Lung microvascular endothelial cell (primary cell): Measurements from ENCODE around the gene NFYC. TPM values are rescaled to one million over a fixed set of nuclear protein-coding genes. Genes with fewer than 3 reads are reported as not detected.

Experiments
- DNase-seq, 2 donors: peaks; one replicate each; pipeline versions ENCODE4 v3.0.0 to v3.0.0-alpha.2; 2010; ENCODE audit warnings: low read depth in 2 of 2
- total RNA-seq: library from RNA; depleted of rRNA; stranded (reverse); fragments of >200 nt; gene quantifications from 2 replicates; pipeline ENCODE4 v1.2.1, GENCODE V29; 2014

Gene NFYC
- total RNA-seq, 1 donor from 2014 or later, result 14.5 TPM

DNA sequence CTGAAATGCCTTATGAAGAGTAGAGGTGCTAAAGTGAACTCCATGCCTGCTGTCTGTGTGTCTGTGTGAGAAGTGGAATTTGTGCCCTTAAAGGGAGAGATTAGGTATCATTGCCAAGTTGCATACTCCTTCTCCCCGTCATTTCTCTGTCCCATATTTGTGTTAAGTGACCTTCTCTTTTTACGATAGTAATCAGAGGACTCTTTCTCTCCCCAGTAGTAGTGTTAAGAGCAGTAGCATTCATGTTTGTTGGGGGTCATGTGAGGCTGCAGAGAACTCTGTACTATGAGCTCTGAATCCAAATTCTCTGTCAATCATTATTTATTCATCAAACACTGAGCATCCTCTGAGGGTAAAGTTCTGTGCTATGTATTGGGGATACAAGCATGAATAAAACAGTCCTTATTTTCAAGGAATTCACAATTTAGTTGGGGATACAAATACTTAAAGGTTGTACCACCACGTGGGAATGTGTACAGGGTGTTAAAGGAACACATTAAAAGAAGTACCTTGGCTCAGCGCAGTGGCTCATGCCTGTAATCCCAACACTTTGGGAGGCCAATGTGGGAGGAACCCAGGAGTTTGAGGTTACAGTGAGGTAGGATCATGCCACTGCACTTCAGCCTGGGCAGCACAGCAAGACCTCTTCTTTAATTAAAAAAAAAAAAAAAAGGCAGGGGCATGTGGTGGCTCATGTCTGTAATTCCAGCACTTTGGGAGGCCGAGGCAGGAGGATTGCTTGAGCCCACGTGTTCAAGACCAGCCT is 67.3 kb downstream of the NFYC start:
- DNase-seq, result no peak

DNA sequence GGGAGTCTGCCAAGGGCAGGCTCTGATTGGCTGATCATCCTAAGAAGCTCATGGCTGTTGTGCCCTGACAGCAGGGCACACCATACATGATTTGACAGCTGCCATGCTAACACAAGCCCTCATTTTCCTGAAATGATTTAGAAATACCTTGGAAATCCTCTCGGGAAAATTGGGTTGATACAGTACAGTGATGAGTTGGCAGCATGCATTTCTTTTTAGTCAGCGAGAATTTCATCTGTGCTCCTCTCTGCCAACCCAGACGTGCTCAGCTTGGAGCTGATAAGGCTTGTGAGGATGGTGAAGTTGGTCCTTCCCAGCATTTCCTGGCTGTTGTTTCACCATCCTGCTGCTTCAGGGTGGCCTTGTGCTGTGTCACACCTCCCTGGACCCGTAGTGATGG is 69.5 kb downstream of the NFYC start:
- DNase-seq, result no peak

DNA sequence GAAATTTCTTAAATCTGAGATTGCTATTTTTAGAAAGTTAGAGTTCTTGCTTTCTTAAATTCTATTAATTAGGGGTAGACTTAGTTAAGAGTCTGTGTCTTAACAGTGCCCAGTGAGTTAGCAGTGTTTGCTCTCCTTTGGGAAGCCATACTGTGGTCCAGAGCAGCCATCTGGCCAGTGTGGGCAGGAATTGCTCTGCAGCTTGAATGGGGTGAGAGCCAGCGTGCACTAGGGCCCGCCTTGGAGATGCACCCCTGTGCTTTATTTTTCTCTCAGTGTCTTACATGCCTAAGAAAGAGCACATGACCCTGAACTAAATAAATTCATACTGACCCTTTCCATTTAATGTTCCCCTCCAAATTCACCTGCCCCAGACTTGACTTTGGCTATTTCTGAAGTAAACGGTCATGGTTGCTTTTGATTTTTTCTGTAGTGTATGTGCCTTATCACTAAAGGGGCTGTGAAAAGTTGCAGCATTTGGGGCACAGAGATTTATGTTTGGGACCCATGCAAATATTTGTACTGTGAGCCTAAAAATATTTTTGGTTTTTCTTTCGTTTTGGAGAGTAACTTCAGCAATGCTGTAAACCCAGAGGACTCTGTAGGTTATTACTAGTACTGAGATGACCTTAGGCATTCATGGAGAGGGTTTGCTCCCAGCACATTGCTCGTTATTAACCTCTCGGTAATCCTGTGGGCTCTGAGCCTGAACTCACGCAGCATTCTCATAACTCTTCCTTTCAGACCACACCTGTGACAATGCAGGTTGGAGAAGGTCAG is 70.8 kb downstream of the NFYC start:
- no peak for DNase-seq

DNA sequence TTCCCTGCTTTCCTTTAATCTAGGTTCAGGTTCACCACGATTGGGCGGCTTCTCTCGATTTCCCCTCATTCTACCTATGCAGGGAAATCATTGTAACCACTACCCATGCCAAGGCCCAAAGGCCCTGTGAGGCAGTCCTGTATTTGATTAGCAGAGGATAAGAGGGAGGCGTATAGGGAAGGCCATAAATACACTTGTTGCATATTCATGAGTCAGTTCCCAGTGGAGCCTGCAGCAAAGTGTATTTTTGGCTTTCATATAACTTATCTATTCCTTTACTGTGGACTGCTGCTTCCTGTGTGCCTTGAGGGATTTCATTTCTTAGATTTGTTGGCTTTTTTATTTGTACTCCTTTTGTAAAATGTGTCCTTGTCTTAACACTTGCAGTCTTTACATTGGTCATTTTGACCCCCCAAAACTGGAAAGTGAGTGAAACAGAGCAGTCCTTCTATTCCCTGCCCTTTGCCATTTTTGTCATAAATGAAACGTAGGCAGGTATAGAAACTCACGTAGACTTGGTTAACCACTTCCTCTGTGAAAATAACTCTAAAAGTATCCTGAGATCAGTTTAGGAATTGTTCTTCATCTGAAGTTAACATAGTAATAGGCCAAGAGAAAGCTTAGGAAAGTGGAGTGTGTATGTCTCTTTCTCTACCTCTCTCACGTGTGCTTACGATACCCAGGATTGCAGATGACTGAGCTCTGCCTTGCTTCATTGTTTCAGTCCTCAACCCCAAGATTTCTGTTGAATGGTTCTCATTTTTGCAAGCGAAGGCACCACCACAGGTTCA is 72.4 kb downstream of the NFYC start:
- DNase-seq, result no peak

DNA sequence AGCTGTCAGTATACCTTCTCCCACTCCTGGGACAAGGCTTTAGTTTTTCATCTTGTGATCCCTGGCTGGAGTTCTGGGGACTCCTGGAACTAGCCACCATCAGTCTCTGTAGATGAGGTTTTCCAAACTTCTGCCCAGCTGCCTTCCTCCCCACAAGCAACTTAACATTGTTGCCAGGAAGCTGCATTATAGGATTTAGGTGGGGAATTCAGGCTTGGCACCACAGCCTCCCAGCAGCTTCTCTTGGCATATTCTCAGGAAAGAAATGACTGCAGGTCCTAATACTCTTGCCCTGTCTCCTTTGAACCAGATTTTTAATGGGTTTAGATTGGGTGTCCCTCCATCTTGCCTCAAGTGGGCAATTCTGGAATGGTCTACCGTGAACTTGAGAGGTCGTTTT is 73.5 kb downstream of the NFYC start:
- no peak for DNase-seq

DNA sequence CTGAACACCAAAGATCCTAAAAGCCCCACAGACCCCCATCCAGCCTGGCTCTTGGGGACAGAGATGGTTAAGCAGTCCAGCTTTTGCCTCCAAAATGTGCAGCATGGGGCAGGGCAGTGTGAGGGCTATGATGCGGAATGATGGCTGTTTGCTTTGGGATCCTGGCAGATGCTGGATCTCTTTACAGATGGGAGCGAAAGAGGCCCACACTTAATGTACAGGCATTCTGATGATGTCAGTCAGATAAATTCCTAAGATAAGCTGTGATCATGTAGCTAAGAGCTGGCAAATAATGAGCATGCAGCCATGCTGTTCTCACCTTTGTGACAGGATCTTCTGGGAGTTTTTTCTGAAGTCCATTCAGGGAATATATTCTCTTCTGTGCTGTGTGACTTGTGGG is 74.5 kb downstream of the NFYC start:
- DNase-seq, result no peak

DNA sequence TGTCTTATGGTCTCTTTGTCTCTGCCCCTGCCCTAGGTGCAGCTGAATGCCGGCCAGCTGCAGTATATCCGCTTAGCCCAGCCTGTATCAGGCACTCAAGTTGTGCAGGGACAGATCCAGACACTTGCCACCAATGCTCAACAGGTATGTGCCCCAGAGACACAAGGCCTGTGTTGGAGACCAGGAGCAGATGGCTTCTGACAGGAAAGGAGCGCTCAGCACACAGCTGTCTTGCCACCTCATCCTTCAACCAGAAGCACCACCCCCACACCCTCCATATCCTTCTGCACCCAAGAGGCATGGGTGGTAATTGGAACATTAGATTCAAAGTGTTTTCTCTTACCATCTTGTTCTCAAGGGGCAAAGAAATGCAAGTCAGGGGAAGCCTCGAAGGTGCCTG is 75.1 kb downstream of the NFYC start:
- no peak for DNase-seq

DNA sequence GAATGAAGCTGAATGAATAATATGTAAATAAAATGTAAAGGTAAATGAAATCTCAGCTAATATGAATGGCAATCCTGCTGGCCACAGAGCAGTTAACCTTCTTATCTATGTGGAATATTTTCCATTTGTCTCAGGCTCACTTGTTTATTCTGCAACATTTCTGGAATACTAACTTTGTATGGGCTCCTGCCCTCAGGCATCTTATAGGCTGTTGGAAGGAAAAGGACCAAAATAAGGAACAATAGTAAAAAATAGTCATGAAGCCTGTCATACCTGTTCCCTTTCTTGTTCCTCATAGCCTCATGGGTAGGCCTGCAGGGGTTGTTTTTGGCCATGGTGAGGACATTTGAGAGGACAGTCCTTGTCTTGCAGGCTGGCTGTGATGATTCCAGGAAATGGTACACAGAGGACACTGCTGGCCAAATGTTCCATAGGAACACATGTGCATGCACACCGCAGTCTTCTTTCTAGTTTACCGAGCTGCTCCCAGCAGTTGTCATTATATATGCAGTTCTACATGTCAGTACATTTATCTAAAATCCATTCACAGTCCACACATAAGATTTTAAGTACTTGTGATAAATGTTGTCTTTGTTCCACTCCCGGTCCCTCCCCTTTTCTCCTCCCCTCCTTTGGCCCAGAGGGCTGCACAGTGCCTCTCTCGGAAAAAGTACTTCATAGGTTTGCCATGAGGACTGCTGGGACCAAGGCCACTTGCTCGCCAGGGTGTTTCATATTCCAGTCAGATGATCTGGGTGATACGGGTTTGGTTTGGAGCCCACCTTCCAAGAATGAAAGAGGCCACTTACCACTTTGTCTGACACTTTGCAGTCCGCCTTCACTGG is 76.9 kb downstream of the NFYC start:
- DNase-seq, result no peak

DNA sequence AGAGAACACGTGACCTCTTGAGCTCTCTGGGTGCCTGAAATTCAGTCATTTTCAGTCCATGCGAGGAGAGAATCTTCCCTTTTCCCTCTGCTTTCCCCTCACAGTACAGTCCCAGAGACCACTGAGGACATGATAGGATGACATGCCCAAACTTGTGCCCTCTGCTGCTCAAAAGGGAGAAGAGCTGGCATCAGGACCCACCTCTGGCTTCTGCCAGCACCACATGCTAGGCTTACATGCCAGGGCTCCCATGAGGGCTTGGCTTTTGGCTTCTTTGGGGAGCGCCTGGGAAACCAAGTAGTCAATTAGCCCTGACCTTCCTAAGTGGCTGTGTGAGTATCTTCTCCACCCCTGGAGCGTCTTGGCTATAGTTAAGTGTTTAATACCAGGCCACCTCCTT is 78.3 kb downstream of the NFYC start:
- DNase-seq, result peak in 1 of 2 donors; percentile 38

DNA sequence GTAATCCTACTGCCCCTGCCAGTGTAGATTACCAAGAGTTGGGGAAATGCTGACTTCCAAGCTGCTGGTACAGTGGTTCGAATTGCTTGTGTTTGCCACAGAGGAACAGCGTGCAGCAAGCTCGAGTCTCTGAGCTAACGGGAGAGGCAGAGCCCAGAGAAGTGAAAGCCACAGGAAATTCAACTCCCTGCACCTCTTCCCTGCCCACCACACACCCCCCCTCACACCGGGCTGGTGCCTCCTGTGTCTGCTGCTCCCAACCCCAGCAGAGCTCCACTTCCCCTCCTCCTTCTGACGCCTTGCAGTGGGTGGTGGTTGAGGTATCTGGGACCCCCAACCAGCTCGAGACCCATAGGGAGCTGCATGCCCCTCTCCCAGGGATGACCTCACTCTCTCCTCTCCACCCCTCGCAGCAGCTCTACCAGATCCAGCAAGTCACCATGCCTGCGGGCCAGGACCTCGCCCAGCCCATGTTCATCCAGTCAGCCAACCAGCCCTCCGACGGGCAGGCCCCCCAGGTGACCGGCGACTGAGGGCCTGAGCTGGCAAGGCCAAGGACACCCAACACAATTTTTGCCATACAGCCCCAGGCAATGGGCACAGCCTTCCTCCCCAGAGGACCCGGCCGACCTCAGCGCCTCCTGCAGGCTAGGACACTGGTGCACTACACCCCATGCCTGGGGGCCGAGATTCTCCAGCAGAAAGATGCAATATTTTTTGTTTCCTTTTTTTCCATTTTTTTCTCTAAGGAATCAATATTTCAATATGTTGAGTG is 79.0 kb downstream of the NFYC start:
- no peak for DNase-seq

DNA sequence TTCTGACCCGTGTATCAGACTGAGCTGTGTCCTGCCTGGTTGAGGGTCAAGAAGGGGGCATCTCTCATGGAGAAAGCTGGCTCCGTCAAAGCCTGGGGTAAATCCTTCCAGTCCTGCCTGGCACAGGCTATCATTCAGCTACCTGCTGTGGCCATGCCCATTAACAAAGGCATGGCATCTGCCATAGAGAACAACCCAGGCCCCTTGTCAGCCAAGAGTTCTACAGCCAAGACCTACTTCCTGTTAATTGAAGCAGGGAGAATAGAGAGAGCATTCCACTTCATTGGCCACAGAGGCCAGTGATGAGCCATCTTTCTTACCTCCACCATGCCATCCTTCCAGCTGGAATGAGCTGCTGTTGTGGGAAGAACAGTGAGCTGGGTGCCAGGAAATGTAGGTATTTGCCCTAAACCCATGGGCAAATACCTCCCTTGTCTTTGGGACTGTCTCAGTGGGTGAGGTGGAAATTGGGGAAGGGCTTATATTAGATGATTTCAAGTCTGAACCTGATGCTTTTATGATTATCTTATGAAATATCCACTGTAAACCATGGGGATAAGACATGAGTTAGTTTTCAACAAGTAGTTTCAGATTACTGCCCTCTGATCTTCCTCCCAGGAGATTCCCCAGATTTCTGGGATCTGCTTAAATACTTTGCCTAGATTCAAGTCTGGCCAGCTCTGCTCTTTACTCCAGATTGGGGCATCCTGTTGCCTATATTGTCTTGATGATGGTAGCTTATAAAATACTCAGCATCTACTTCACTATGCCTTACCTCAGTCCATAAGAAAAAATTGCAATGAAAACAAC is 80.8 kb downstream of the NFYC start:
- DNase-seq, result no peak

DNA sequence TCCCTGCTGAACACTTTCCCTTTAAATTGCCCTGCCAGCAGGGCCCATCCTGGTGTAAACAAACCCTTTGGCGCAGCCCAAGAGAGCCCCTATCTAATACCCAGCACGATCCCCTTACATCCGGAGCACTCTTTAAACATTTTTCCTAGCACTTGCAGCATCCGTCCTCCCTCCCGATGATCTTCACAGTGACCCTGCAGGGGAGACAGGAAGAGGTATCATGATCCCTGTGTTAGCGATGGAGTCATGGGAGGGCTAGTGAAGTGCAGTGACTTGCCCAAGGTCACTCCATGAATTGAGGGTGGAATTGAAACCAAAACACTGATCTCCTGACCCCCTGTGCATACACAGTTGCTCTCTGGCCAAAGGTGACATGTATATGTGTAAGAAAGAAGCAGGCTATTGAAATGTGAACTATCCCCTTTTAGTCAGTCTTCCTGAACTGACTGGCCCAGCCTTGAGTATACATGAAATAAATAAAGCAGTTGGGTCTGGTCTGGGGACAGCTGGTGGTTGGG is 82.3 kb downstream of the NFYC start:
- peak in 1 of 2 donors; percentile 63 for DNase-seq

DNA sequence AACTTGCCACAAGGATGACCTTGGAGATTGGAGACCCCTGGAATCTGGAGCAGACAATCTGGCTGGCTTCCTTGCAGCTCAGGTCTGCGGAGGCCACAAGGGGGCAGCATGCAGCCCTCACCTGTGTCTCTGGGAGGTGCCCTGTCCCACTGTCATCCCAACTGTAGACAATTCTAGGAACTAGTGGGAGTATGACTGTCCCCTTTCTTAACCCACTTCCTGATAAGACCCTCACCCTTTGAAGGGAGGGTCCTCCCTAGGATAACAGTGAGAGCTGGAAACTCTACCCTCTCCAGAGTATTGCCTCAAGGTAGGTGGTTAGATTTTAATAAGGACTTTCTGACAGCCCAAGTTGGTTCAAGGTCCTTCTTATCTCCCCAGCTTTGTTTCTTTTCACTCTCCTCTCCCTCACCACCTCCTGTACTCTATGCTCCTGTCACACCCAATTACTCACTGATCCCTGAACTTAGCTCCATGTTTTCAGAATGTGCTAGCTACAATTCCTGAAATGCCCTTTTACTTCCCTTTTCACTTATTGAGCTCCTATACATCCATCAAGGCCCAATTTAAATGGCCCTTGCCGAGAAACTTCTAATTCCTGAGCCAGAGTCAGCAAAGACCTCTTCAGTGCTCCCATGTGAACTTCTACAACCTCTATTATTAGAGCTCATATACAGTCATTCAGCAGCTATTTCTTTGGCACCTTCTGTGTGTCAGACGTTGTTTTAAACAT is 82.9 kb downstream of the NFYC start:
- DNase-seq, result peak; percentile 42 to 67

DNA sequence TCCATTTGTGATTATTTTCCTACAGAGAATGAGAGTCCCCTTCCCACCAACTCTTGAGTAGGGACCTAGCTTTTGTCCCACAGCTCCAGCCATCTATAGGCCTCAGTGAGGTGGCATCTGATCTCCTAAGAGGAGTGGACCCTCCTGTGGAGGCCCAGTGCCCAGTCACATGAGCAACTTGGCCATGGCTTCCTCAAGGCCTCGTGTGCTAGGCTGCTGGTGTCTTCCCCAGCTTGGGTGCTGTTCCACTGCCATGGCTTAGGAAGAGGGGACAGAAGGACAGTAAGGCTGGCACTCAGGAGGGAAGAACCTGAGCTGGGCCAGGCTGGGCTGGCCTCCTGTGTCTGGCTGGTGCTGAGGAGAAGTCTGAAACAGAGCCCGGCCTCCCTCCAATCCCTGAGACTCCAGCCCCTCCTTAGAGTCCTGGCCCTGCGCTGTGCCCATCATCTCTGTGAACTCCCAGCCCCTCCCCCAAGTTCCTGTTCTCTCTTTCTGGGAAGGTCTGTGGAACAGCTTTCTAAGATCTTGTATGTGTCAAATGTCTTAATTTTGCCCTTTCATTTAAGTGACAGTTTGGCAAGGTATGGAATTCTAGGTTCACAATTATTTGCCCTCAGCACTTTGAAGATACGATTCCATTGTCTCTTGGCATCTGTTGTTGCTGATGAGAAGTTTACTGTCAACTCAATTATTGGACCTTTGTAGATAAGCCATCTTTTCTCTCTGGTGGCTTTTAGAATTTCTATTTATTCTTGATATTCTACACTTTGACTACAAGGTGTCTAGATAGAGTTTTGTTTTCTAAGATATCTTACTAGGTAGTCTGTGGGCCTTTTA is 85.0 kb downstream of the NFYC start:
- DNase-seq, result no peak

DNA sequence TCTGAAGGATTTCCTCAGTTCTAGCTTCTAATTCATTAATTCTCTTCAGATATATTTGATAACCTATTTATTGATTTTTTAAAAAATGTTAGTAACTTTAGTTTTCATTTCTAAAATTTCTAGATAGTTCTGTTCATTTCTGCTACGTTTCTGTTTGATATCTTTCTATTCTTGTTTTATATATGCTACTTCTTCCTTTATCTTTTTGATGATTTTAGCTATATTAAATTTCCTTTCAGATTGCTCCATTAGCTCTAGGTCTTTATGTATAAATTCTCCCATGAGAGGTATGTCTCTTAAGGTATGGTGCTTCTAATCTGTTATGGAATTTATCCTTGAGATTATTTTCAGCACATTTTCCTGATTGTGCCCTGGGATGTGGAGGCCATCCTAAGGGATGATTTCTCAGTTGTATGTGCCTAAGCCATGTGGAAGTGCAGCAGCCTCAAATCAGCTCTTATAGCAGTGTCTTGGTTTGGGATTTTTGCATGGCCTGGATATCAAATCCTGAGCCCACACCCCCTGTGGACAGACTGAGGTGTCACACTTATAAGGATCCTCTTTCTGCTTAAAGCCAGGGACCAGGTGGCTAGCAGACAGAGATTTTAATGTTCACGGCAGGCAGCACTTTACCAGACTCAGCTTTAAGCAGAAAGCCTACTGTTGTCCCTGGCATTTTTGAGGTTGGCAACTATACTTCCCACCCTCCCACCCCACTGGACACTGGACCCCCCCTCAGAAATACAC is 85.9 kb downstream of the NFYC start:
- DNase-seq, result no peak

DNA sequence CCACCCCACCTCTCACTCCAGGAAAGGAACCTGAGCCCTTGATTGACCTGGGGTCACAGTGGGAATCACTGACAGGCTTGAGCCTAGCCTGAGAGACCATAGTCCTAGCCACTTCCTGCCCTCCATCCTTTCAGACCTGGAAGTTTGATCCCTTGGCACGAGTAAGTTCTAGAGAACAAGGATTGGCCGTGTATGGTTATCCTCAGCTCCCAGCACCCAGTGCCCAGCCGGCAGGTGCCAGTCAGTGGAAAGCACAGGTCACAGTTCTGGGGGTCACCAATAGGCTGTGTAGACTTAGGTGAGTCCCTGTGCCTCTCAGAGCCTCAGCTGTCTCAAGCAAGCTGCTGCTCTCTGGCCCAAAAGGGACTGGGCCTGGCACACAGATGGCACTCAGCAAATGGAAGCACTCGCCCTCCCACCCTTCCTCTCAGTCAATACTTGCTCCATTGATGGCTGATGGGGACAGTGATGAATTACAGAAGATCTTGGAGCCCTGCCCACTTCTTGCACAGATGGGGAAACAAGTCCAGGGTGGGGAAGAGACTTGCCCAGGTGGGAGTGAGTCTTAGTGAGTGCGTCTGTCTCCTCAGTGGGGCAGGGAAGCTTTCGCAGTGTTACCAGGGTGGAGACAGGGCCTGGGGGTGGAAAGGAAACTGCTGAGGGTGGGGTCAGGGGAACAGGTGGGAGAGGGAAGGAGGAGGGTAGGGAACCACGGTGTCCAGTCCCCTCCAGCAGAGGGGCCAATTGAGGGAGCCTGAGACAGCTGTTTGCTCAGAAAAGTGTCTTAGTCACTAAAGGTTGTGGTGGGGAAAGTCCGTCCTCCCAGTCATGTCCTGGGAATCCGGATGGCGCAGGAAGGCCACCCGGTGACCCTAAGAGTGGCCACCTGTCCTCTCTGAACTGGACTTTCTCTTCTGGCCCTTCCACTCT is 89.4 kb downstream of the NFYC start:
- DNase-seq, result no peak
